ENCODE results near the gene MGAT5.
A peak's percentile ranks its signal among the peaks of the same experiment; 100 is the strongest.

Gene MGAT5

GRCh38 chr2:134491771-134492441 lies 238.0 kb downstream of the MGAT5 start:
- Histone ChIP-seq H3K27me3 (ENCODE audit: insufficient read depth, low read length) (no peaks in the 10 kb centered on the region; the same call in 1 of the 2 replicates), H3K4me2 (ENCODE audit: low read length) (no peak overlapping the region), H3K9me3 (ENCODE audit: low read length) (no peaks in the 10 kb centered on the region)

GRCh38 chr2:134493797-134494196 lies 239.9 kb downstream of the MGAT5 start:
- Histone ChIP-seq H2AFZ (ENCODE audit: low read length) (no peak overlapping the region), H3K79me2 (ENCODE audit: insufficient read depth, low read length) (no peaks in the 10 kb centered on the region), H3K9me3 (ENCODE audit: low read length) (no peaks in the 10 kb centered on the region), H3K4me3 (ENCODE audit: low read depth, low read length, poor library complexity, severe bottlenecking) (no peak overlapping the region), H3K36me3 (ENCODE audit: insufficient read depth, low read length) (no peaks in the 10 kb centered on the region), H3K9ac (ENCODE audit: low read length) (no peak overlapping the region), H3K27ac (ENCODE audit: low read depth, low read length, poor library complexity, severe bottlenecking) (no peak overlapping the region), H3K4me1 (ENCODE audit: insufficient read depth, low read length, severe bottlenecking) (no peaks in the 10 kb centered on the region), H3K27me3 (ENCODE audit: insufficient read depth, low read length) (no peaks in the 10 kb centered on the region; the same call in 1 of the 2 replicates), H3K4me2 (ENCODE audit: low read length) (no peak overlapping the region), H3F3A (ENCODE audit: insufficient read depth, low read length) (no peaks in the 10 kb centered on the region), H3K9me2 (ENCODE audit: low read depth, low read length) (no peaks in the 10 kb centered on the region), H4K20me1 (ENCODE audit: insufficient read depth, low read length) (no peaks in the 10 kb centered on the region)
- TF ChIP-seq EZH2 (IDR thresholded peaks at IDR 0.05; ENCODE audit: borderline replicate concordance, low read length): no peak
- no peak for TF ChIP-seq CTCF (IDR thresholded peaks at IDR 0.05; ENCODE audit: low read length)

More at GRCh38 chr2:134491771-134492441, 238.0 kb downstream of the MGAT5 start:
- no peaks in the 10 kb centered on the region for H3K79me2 ChIP-seq (ENCODE audit: insufficient read depth, low read length)
- H3F3A ChIP-seq (ENCODE audit: insufficient read depth, low read length): no peaks in the 10 kb centered on the region
- no peak overlapping the region for H3K27ac ChIP-seq (ENCODE audit: low read depth, low read length, poor library complexity, severe bottlenecking)
- no peaks in the 10 kb centered on the region for H3K36me3 ChIP-seq (ENCODE audit: insufficient read depth, low read length)
- no peak overlapping the region for H2AFZ ChIP-seq (ENCODE audit: low read length)
- peak; percentile 14; the same call in 1 of the 2 replicates for TF ChIP-seq CTCF (IDR thresholded peaks at IDR 0.05; ENCODE audit: low read length)
- no peak for TF ChIP-seq EZH2 (IDR thresholded peaks at IDR 0.05; ENCODE audit: borderline replicate concordance, low read length)
- H3K4me3 ChIP-seq (ENCODE audit: low read depth, low read length, poor library complexity, severe bottlenecking): no peak overlapping the region
- no peak overlapping the region for H3K9ac ChIP-seq (ENCODE audit: low read length)
- no peaks in the 10 kb centered on the region for H4K20me1 ChIP-seq (ENCODE audit: insufficient read depth, low read length)
- no peaks in the 10 kb centered on the region for H3K4me1 ChIP-seq (ENCODE audit: insufficient read depth, low read length, severe bottlenecking)
- no peaks in the 10 kb centered on the region for H3K9me2 ChIP-seq (ENCODE audit: low read depth, low read length)

- H3K9me2 ChIP-seq (ENCODE audit: low read depth, low read length): no peaks in the 10 kb centered on the region
- peaks cover 3% of the 10 kb centered on the region; the same call in 1 of the 2 replicates for H3K27me3 ChIP-seq (ENCODE audit: insufficient read depth, low read length)
- no peaks in the 10 kb centered on the region for H3F3A ChIP-seq (ENCODE audit: insufficient read depth, low read length)
- H3K9ac ChIP-seq (ENCODE audit: low read length): no peak overlapping the region
- H3K79me2 ChIP-seq (ENCODE audit: insufficient read depth, low read length): no peaks in the 10 kb centered on the region
- no peaks in the 10 kb centered on the region for H3K36me3 ChIP-seq (ENCODE audit: insufficient read depth, low read length)
- no peak overlapping the region for H3K4me3 ChIP-seq (ENCODE audit: low read depth, low read length, poor library complexity, severe bottlenecking)
- H3K4me2 ChIP-seq (ENCODE audit: low read length): no peak overlapping the region
- TF ChIP-seq EZH2 (IDR thresholded peaks at IDR 0.05; ENCODE audit: borderline replicate concordance, low read length): no peak
- no peak for TF ChIP-seq CTCF (IDR thresholded peaks at IDR 0.05; ENCODE audit: low read length)
- no peaks in the 10 kb centered on the region for H4K20me1 ChIP-seq (ENCODE audit: insufficient read depth, low read length)
- H2AFZ ChIP-seq (ENCODE audit: low read length): no peak overlapping the region
- H3K4me1 ChIP-seq (ENCODE audit: insufficient read depth, low read length, severe bottlenecking): no peaks in the 10 kb centered on the region
- no peak overlapping the region for H3K27ac ChIP-seq (ENCODE audit: low read depth, low read length, poor library complexity, severe bottlenecking)
- H3K9me3 ChIP-seq (ENCODE audit: low read length): no peaks in the 10 kb centered on the region
Measured at GRCh38 chr2:134498654-134499053, 244.8 kb downstream of the MGAT5 start.
